Mucosa of rectum (tissue), 2 donors: Measurements from ENCODE around the gene TMEM121B.

ENCODE experiments used
- H3K27ac ChIP-seq, 2 donors: one replicate each; pipeline ENCODE4 v1.7.0; 2013; ENCODE audit warnings: inconsistent platforms in 2 of 2, low read depth in 2 of 2, low read length in 2 of 2
- H3K27me3 ChIP-seq, 2 donors: one replicate each; pipeline ENCODE4 v1.7.0; 2013; ENCODE audit warnings: low read length in 2 of 2; ENCODE audit not compliant: control insufficient read depth in 2 of 2, insufficient read depth in 2 of 2
- H3K36me3 ChIP-seq, 2 donors: one replicate each; pipeline ENCODE4 v1.7.0; 2013; ENCODE audit warnings: low read length in 2 of 2; ENCODE audit not compliant: control insufficient read depth in 2 of 2, insufficient read depth in 2 of 2
- H3K4me1 ChIP-seq, 2 donors: one replicate each; pipeline ENCODE4 v1.7.0; 2013; ENCODE audit warnings: low read length in 2 of 2, mild to moderate bottlenecking in 1 of 2; ENCODE audit not compliant: control insufficient read depth in 2 of 2, insufficient read depth in 2 of 2
- H3K4me3 ChIP-seq, 2 donors: one replicate each; pipeline ENCODE4 v1.7.0; 2013; ENCODE audit warnings: low read length in 2 of 2
- H3K9ac ChIP-seq, 2 donors: one replicate each; pipeline ENCODE4 v1.7.0; 2013; ENCODE audit warnings: low read length in 2 of 2, low read depth in 1 of 2, mild to moderate bottlenecking in 1 of 2
- H3K9me3 ChIP-seq, 2 donors: one replicate each; pipeline ENCODE4 v1.7.0; 2013; ENCODE audit warnings: low read length in 2 of 2; ENCODE audit not compliant: control insufficient read depth in 2 of 2
- donor health status: healthy.
- donor health status: Normal muscosa, but diverticular disease.

Gene TMEM121B

DNA sequence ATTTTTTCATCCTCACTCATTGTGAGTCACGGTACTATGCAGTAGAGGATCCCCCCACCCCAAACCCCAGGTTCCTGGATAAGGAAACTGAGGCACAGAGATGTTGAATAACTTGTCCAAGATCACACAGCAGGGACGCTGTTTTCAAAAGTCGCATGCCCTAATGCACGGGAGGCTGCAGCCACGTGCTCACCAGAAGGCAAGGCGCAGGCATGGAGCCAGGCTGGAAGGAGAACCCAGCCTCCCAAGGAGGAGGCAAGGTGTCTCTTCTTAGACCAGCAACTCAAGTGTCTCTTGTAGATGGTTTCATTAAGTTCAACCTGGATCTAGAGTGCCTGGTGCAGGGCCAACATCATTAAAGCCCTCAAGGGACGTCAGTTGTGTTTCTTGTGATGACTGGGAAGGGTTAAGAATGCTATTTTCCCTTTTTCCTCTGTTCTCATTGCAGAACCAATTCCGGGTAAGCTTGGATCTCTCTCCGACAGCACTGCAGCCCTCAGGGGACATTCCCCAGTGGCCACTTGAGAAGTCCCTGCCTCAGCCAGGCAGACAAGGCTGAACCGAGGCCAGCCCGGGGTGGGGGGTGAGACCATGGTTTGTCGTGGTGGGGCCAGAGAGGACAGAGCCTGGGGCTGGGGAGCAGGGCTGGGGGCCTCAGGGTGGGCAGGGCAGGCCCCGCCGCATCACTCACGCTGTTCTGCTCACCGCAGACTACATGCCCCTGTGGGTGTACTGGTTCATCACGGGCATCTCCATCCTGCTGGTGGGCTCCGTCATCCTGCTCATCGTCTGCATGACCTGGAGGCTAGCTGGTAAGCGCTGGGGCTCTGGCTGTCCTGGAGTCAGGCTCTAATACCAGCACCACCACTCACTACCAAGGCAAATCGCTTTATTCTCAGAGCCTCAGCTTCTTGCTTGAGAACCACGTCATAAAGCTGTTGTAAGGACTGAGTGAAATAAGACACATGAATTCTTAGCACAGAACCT is 15.7 kb downstream of the TMEM121B start:
- H3K36me3 ChIP-seq, result peaks cover 64 to 71% of the 10 kb centered on the region in 2 donors
- no peak overlapping the region for H3K27ac ChIP-seq
- no peak overlapping the region for H3K4me3 ChIP-seq
- peaks cover 0 to 3% of the 10 kb centered on the region in 2 donors for H3K4me1 ChIP-seq
- H3K9me3 ChIP-seq, result no peaks in the 10 kb centered on the region
- no peaks in the 10 kb centered on the region for H3K27me3 ChIP-seq
- H3K9ac ChIP-seq, result no peak overlapping the region

DNA sequence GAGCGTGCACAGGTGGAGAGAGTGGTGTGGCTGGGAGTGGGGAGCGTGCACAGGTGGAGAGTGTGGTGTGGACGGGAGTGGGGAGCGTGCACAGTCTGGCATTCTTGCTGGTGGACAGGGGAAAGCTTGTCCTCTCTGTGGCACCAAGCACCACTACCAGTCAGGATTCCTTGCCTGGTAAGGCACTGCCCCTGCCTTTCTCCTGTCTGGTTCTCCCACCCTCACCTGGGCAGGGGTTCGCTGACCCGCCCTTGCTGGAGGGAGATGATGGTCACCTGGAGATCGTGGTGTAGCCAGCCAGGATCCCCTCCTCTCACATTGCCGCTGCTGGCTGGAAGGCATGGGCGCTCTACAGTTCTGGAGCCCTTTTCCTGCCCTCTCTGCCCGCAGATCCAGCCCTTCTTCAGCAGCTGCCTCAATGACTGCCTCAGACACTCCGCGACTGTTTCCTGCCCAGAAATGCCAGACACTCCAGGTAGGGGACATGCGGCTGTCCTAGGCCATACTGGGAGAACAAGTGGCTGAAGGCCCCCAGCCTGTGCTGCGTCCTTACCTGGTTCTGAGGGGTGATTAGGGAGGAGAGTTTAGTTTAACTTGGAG is 16.7 kb downstream of the TMEM121B start:
- Histone ChIP-seq H3K9ac (no peak overlapping the region), H3K27me3 (no peaks in the 10 kb centered on the region), H3K4me1 (peaks cover 0 to 3% of the 10 kb centered on the region in 2 donors), H3K27ac (no peak overlapping the region), H3K9me3 (no peaks in the 10 kb centered on the region), H3K36me3 (peaks cover 66 to 77% of the 10 kb centered on the region in 2 donors), H3K4me3 (no peak overlapping the region)

DNA sequence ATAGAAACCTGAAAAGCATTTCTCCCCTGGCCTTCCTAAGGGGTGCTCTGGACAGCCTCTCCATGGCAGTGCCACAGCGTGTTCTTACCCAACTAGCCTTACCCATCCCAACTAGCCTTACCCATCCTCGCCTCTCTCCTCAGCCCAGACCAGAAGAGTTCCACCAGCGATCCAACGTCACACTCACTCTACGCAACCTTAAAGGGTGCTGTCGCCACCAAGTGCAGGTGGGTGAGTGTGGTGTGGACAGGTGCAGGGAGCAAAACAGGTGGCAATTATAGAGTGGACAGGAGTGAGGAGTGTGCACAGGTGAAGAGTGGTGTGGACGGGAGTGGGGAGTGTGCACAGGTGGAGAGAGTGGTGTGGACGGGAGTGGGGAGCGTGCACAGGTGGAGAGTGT is 17.8 kb downstream of the TMEM121B start:
- Histone ChIP-seq H3K4me1 (peaks cover 0 to 3% of the 10 kb centered on the region in 2 donors), H3K4me3 (no peak overlapping the region), H3K36me3 (peaks cover 66 to 81% of the 10 kb centered on the region in 2 donors), H3K27ac (no peak overlapping the region), H3K27me3 (no peaks in the 10 kb centered on the region), H3K9ac (no peak overlapping the region), H3K9me3 (no peaks in the 10 kb centered on the region)

DNA sequence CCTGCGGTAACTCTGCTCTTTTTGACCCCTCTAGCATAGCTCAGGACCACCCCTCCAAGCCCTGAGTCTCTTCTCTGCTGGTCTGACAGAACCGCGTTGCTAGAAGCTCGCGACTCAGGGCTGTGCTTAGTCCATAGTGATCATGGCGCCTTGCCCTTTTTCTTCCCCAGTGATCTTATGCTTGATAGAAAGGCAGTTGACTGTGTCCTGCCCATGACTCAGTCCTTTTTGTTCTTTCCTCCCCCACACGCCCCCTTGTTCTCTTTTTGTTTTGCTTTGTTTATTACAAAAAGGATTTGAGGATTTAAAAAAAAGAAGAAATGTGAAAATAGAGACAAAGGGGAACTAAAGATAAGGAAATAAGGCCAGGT is 18.9 kb downstream of the TMEM121B start:
- no peak overlapping the region for H3K9ac ChIP-seq
- H3K27ac ChIP-seq, result no peak overlapping the region
- H3K27me3 ChIP-seq, result no peaks in the 10 kb centered on the region
- H3K4me1 ChIP-seq, result peaks cover 0 to 3% of the 10 kb centered on the region in 2 donors
- peaks cover 66 to 83% of the 10 kb centered on the region in 2 donors for H3K36me3 ChIP-seq
- no peaks in the 10 kb centered on the region for H3K9me3 ChIP-seq
- no peak overlapping the region for H3K4me3 ChIP-seq

DNA sequence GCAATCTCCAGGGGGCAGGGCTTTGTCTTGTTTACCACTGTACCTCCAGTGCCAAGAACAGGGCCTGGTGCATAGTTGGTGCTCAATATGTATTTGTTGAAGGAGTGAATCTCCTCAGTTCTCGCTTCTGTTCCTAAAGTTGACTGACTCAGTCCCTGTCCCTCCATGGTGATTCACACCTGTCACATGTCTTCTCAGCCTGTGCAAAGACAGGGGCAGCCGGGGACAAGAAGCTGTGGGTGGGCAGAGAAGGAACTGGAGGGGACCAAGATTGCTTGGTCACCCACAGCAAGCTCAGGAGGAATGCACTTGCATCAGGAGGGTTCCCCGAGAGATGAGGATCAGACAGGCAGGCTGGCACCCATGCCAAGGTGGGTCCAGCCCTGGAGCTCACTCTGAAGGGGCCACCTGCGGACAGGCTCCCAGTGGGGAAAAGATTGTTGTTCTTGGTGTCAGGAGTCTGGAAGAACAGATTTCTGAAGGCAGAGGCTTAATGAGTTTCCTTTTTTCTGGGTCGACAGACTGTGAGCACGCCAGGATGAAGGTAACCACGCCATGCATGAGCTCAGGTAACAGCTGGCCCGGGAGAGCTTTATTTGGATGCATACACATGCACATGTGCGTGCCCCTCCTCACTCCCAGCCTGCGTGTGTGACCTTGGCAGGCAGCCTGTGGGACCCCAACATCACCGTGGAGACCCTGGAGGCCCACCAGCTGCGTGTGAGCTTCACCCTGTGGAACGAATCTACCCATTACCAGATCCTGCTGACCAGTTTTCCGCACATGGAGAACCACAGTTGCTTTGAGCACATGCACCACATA is 19.5 kb downstream of the TMEM121B start:
- no peak overlapping the region for H3K27ac ChIP-seq
- H3K4me1 ChIP-seq, result peaks cover 0 to 3% of the 10 kb centered on the region in 2 donors
- H3K27me3 ChIP-seq, result no peaks in the 10 kb centered on the region
- H3K36me3 ChIP-seq, result peaks cover 66 to 80% of the 10 kb centered on the region in 2 donors
- no peak overlapping the region for H3K9ac ChIP-seq
- H3K9me3 ChIP-seq, result no peaks in the 10 kb centered on the region
- no peak overlapping the region for H3K4me3 ChIP-seq

DNA sequence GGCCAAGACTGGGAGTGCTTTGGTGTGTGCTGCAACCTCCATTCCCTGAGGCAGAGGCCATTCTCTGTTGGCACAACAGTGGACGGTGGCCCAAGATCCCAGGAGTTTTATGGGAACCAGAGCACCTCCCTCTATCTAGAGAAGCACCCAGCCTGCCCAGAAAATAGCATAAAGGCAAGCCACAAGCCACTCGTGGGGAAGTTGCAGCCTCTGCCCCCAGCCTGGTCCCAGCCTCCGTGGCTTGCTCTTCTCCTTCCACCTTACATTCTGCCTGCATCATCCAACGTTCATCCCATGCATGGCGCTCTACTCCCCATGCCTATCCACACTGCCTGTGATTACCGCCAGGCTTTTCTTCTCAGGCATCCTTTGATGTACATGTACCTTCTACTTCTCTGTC is 20.5 kb downstream of the TMEM121B start:
- H3K27ac ChIP-seq, result no peak overlapping the region
- H3K9ac ChIP-seq, result no peak overlapping the region
- H3K4me3 ChIP-seq, result no peak overlapping the region
- H3K27me3 ChIP-seq, result no peaks in the 10 kb centered on the region
- H3K36me3 ChIP-seq, result peaks cover 59 to 70% of the 10 kb centered on the region in 2 donors
- H3K9me3 ChIP-seq, result no peaks in the 10 kb centered on the region
- H3K4me1 ChIP-seq, result peaks cover 0 to 3% of the 10 kb centered on the region in 2 donors

DNA sequence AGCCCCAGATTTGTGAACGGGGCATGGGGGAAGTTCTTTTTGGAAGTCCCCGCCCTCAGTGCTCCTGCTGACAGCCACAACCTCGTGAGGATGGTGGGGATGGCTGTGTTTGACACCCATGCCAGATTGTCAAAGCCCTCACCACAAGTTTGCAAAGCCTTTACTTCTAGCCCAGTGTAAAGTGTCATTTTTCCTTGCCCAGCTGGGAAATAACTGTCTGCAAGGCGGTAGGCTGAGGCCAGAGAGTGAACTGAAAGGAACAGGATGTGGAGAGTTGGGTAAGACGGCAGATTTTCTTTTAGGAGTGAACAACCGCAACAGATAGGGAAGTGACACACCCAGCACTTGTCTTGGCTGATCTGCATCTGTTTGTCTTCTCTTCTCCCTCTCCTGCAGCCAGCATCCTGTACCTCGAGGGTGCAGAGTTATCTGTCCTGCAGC is 22.8 kb downstream of the TMEM121B start:
- Histone ChIP-seq H3K4me1 (no peaks in the 10 kb centered on the region), H3K36me3 (peaks cover 47 to 56% of the 10 kb centered on the region in 2 donors), H3K27ac (no peak overlapping the region), H3K4me3 (no peak overlapping the region), H3K9me3 (no peaks in the 10 kb centered on the region), H3K9ac (no peak overlapping the region), H3K27me3 (no peaks in the 10 kb centered on the region)

DNA sequence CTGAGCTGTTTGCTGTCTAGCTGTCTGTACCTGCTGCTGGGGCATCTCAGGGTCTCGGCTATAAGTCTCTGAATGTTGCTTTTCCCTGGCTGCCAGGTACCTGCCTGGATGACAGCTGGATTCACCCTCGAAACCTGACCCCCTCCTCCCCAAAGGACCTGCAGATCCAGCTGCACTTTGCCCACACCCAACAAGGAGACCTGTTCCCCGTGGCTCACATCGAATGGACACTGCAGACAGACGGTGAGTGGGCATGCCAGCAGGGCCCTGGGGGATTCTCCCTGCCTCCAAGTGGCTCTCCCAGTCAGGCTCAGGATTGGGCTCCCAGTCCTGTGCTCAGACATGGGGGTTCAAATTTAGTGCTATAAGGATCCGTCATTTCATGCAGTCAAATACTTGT is 23.5 kb downstream of the TMEM121B start:
- Histone ChIP-seq H3K4me1 (no peaks in the 10 kb centered on the region), H3K27me3 (no peaks in the 10 kb centered on the region), H3K36me3 (peaks cover 42 to 51% of the 10 kb centered on the region in 2 donors), H3K4me3 (no peak overlapping the region), H3K9ac (no peak overlapping the region), H3K27ac (no peak overlapping the region), H3K9me3 (no peaks in the 10 kb centered on the region)

DNA sequence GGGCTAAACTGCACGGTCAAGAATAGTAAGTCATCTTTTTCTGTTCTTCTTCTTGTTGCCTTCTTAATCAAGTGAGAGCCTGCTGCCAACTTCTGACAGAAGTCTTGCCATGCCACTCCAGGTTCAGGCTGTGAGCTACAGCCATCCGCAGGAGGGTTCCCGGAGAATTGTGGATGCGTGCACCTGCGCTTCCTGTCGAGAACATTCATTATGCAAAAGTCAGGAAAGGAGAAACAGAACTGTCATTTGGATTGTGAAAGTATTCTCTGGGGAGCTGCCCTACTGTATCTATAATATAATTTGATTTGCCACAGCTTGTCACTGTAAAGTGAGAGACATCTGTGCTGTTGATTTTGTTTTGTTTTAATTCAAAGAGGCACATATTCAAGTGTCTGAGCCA is 24.1 kb downstream of the TMEM121B start:
- H3K27ac ChIP-seq, result no peak overlapping the region
- no peak overlapping the region for H3K9ac ChIP-seq
- H3K9me3 ChIP-seq, result no peaks in the 10 kb centered on the region
- no peak overlapping the region for H3K4me3 ChIP-seq
- peaks cover 36 to 46% of the 10 kb centered on the region in 2 donors for H3K36me3 ChIP-seq
- no peaks in the 10 kb centered on the region for H3K27me3 ChIP-seq
- H3K4me1 ChIP-seq, result no peaks in the 10 kb centered on the region
